Esophagus muscularis mucosa (tissue), 3 donors: Measurements from ENCODE around the gene HOXD10.

ENCODE experiments used
- CTCF ChIP-seq, 3 experiments: fragments of 200-600 bp in 2 of 3; fragments of 450-650 bp in 1 of 3; sonication (generic) in 2 of 3; IDR thresholded peaks; one replicate each; pipeline ENCODE4 v1.5.1; 2017 to 2019; ENCODE audit warnings: antibody characterized with exemption in 3 of 3, mild to moderate bottlenecking in 2 of 3, moderate library complexity in 1 of 3
- POLR2AphosphoS5 ChIP-seq, 2 donors: sonication (generic); formaldehyde crosslinking; IDR thresholded peaks; one replicate each; pipeline ENCODE4 v1.6.1; 2017; ENCODE audit warnings: antibody characterized with exemption in 2 of 2

- TF ChIP-seq CTCF (IDR thresholded peaks at IDR 0.05), result no peak
- TF ChIP-seq POLR2AphosphoS5 (IDR thresholded peaks at IDR 0.05), result no peak
Measured at GRCh38 chr2:176137906-176138305, 21.3 kb downstream of the HOXD10 start.
